SK-N-SH (cell line): ENCODE results near the gene MATN4. TPM values are rescaled to one million over a fixed set of nuclear protein-coding genes. Genes with fewer than 3 reads are reported as not detected.

Experiments
- CTCF ChIA-PET: fragments of 300-600, 350-600 bp; formaldehyde crosslinking; extraction: SDS; loops from one replicate; lab custom pipeline; 2021; lab: Yijun Ruan, JAX
- POLR2A ChIA-PET: fragments of 350-600 bp; sonication (Branson Sonifier 250); formaldehyde crosslinking; extraction: SDS; loops from one replicate; lab custom pipeline; 2020; ENCODE audit warnings: antibody characterized with exemption, inconsistent platforms; lab: Yijun Ruan, JAX
- DNase-seq: peaks from one replicate; pipeline ENCODE4 v3.0.0; 2012
- H2AFZ ChIP-seq: fragments of 200-600 bp; sonication (generic); 2 replicates; pipeline ENCODE4 v1.8.1; 2016; ENCODE audit warnings: antibody characterized with exemption, mild to moderate bottlenecking, low read depth
- H3F3A ChIP-seq: fragments of 200-600 bp; sonication (generic); replicated peaks from 2 replicates; pipeline ENCODE3; 2016; ENCODE audit warnings: antibody characterized with exemption, mild to moderate bottlenecking; ENCODE audit not compliant: insufficient read depth
- H3K27ac ChIP-seq, 2 experiments: fragments of 200-500 bp in 1 of 2; fragments of 200-600 bp in 1 of 2; sonication (Bioruptor generic) in 1 of 2; sonication (generic), shearing (Covaris generic) in 1 of 2; 2 replicates each; pipeline versions ENCODE4 v1.5.1 to v1.6.1; 2014 to 2016; ENCODE audit warnings: low read depth in 2 of 2, inconsistent platforms in 1 of 2, low read length in 1 of 2, mild to moderate bottlenecking in 1 of 2, mixed read lengths in 1 of 2
- H3K27me3 ChIP-seq: fragments of 200-600 bp; sonication (generic), shearing (Covaris generic); 2 replicates; pipeline ENCODE4 v1.6.1; 2016; ENCODE audit warnings: mixed run types; ENCODE audit not compliant: insufficient read depth
- H3K36me3 ChIP-seq, 2 experiments: fragments of 200-500 bp in 1 of 2; fragments of 200-600 bp in 1 of 2; sonication (Bioruptor generic) in 1 of 2; sonication (generic) in 1 of 2; replicated peaks in 1 of 2; 2 replicates each; pipeline versions ENCODE3 to v1.5.1; 2014 to 2016; ENCODE audit warnings: low read length in 1 of 2, mild to moderate bottlenecking in 1 of 2; ENCODE audit not compliant: insufficient read depth in 2 of 2, control insufficient read depth in 1 of 2
- H3K4me1 ChIP-seq, 2 experiments: fragments of 200-500 bp in 1 of 2; fragments of 200-600 bp in 1 of 2; sonication (Bioruptor generic) in 1 of 2; sonication (generic), shearing (Covaris generic) in 1 of 2; 2 replicates each; pipeline versions ENCODE4 v1.5.1 to v1.6.1; 2014 to 2016; ENCODE audit warnings: low read depth in 1 of 2, low read length in 1 of 2, mixed run types in 1 of 2; ENCODE audit not compliant: insufficient read depth in 2 of 2, control insufficient read depth in 1 of 2
- H3K4me2 ChIP-seq: fragments of 200-600 bp; sonication (generic), shearing (Covaris generic); 2 replicates; pipeline ENCODE4 v1.6.1; 2017; ENCODE audit warnings: mixed run types
- H3K4me3 ChIP-seq, 2 experiments: fragments of 200-500 bp in 1 of 2; fragments of 200-600 bp in 1 of 2; sonication (Bioruptor generic) in 1 of 2; sonication (generic), shearing (Covaris generic) in 1 of 2; 2 replicates each; pipeline versions ENCODE4 v1.5.1 to v1.8.1; 2014 to 2016; ENCODE audit warnings: low read depth in 2 of 2, inconsistent platforms in 1 of 2, low read length in 1 of 2, mild to moderate bottlenecking in 1 of 2, mixed read lengths in 1 of 2, moderate library complexity in 1 of 2
- H3K79me2 ChIP-seq: fragments of 200-600 bp; sonication (generic); 2 replicates; pipeline ENCODE4 v1.8.1; 2017; ENCODE audit warnings: mild to moderate bottlenecking; ENCODE audit not compliant: insufficient read depth
- H3K9ac ChIP-seq: fragments of 200-600 bp; sonication (generic); 2 replicates; pipeline ENCODE4 v1.6.1; 2017; ENCODE audit warnings: mixed run types
- H3K9me2 ChIP-seq: fragments of 200-600 bp; sonication (generic); 2 replicates; pipeline ENCODE4 v1.6.1; 2017; ENCODE audit warnings: mixed run types
- H3K9me3 ChIP-seq: fragments of 200-600 bp; sonication (generic); 2 replicates; pipeline ENCODE4 v1.6.1; 2017; ENCODE audit warnings: mixed run types, mild to moderate bottlenecking, moderate library complexity
- H4K20me1 ChIP-seq: fragments of 200-600 bp; sonication (generic); 2 replicates; pipeline ENCODE4 v1.6.1; 2017; ENCODE audit warnings: mild to moderate bottlenecking, mixed run types; ENCODE audit not compliant: insufficient read depth
- CHD2 ChIP-seq: fragments of 150-350 bp; IDR thresholded peaks from 2 replicates; pipeline ENCODE4 v1.6.1; 2018; ENCODE audit warnings: low read length; ENCODE audit not compliant: partially characterized antibody
- ELF1 ChIP-seq: IDR thresholded peaks from 2 replicates; pipeline ENCODE4 v1.4.0; 2012
- EP300 ChIP-seq, 2 experiments: IDR thresholded peaks; 2 replicates each; pipeline versions ENCODE4 v1.4.0 to v1.6.1; 2012; ENCODE audit warnings: borderline replicate concordance in 1 of 2, low read depth in 1 of 2, low read length in 1 of 2
- FOSL2 ChIP-seq: IDR thresholded peaks from 2 replicates; pipeline ENCODE4 v1.4.0; 2012; ENCODE audit warnings: low read depth, mild to moderate bottlenecking, moderate library complexity, borderline replicate concordance
- FOXJ3 ChIP-seq: sonication (generic); formaldehyde crosslinking; IDR thresholded peaks from 2 replicates; pipeline ENCODE4 v1.5.1; 2020; ENCODE audit warnings: mild to moderate bottlenecking, missing genetic modification reagents
- NFIC ChIP-seq: IDR thresholded peaks from 2 replicates; pipeline ENCODE4 v1.4.0; 2012; ENCODE audit warnings: borderline replicate concordance
- NRF1 ChIP-seq: IDR thresholded peaks from 2 replicates; pipeline ENCODE4 v1.6.1; 2012; ENCODE audit warnings: low read depth, mild to moderate bottlenecking, low read length
- POLR2AphosphoS5 ChIP-seq: IDR thresholded peaks from 2 replicates; pipeline ENCODE4 v1.6.1; 2012; ENCODE audit warnings: low read depth, low read length
- RCOR1 ChIP-seq: fragments of 150-350 bp; IDR thresholded peaks from 2 replicates; pipeline ENCODE4 v1.6.1; 2017; ENCODE audit warnings: antibody characterized with exemption, low read length
- TAF1 ChIP-seq: IDR thresholded peaks from 2 replicates; pipeline ENCODE4 v1.6.1; 2012; ENCODE audit warnings: low read depth, mild to moderate bottlenecking, low read length, moderate library complexity, borderline replicate concordance
- USF1 ChIP-seq: IDR thresholded peaks from 2 replicates; pipeline ENCODE4 v1.4.0; 2012; ENCODE audit warnings: low read depth, borderline replicate concordance
- YY1 ChIP-seq: IDR thresholded peaks from 2 replicates; pipeline ENCODE4 v1.4.0; 2012; ENCODE audit warnings: low read depth, mild to moderate bottlenecking
- WGBS: methylation state at CpG from one replicate; pipeline ENCODE4 v1.1.6; 2017; ENCODE audit warnings: low lambda C conversion rate; 5-methylcytosine and 5-hydroxymethylcytosine counted together
- polyA plus RNA-seq, 3 experiments: library from polyadenylated mRNA; depleted of rRNA; stranded (reverse); fragments of >200 nt; gene quantifications; 2 replicates each; pipeline ENCODE4 v1.2.3, GENCODE V29; 2012
- TF ChIP-seq, protein P1 (sequence below): IDR thresholded peaks from 2 replicates; pipeline ENCODE4; 2012

The MATN4 gene
- polyA plus RNA-seq, 1 of the 3 experiments (the other 2 are of a cell fraction): 0.16 TPM

DNA sequence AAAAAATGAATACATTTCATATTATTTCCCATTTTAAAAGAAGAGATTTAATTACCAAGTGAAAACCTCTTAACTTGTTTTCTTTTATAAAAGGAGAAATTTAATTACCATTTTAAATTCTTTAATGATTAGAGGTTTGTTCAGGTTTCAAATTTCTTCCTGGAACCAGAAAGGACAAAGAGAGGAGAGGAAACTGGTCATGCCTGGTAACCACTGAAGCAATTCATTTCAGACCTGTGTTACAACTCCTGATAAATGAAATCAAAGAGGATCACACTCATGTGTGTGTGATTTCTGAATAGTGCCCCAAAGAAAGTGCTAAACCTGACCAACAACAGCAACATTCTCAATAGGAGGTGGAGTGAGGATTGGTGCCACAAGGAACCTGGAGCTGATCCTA lies 41.1 kb downstream of the MATN4 start:
- H3K4me2 ChIP-seq: no peak overlapping the region
- no peak overlapping the region for H3K4me3 ChIP-seq
- no peaks in the 10 kb centered on the region for H3K9me2 ChIP-seq
- no peaks in the 10 kb centered on the region for H3K4me1 ChIP-seq
- no peaks in the 10 kb centered on the region for H3K9me3 ChIP-seq
- ChIA-PET CTCF (no interaction called here), POLR2A (no interaction called here)
- H3F3A ChIP-seq: no peaks in the 10 kb centered on the region
- no peaks in the 10 kb centered on the region for H3K79me2 ChIP-seq
- H4K20me1 ChIP-seq: no peaks in the 10 kb centered on the region
- no peak overlapping the region for H2AFZ ChIP-seq
- DNase-seq: no peak
- H3K36me3 ChIP-seq: no peaks in the 10 kb centered on the region
- peaks cover 7% of the 10 kb centered on the region; the same call in 1 of the 2 replicates for H3K27me3 ChIP-seq
- no peak overlapping the region for H3K27ac ChIP-seq
- TF ChIP-seq USF1: no peak
- no peak for TF ChIP-seq CHD2
- TF ChIP-seq YY1: no peak
- TF ChIP-seq FOSL2: no peak
- no peak overlapping the region for H3K9ac ChIP-seq

- peaks cover 35% of the 10 kb centered on the region for H3K27me3 ChIP-seq
- ChIA-PET CTCF (interaction anchor here (1.4 to 1.5 kb wide), 2 partner anchors 10 to 219 kb away, joined by 3 read pairs; no protein-coding TSS in a partner anchor), POLR2A (no interaction called here)
- WGBS: 2% methylated on average over 3 of the region's 3 CpGs
- no peak overlapping the region for H3K4me3 ChIP-seq
- no peaks in the 10 kb centered on the region for H3K4me1 ChIP-seq
- H3F3A ChIP-seq: no peaks in the 10 kb centered on the region
- H4K20me1 ChIP-seq: no peaks in the 10 kb centered on the region
- H3K9me3 ChIP-seq: no peaks in the 10 kb centered on the region
- no peak for DNase-seq
- TF ChIP-seq FOXJ3 (CRISPR knock-in tag) (no peak), POLR2AphosphoS5 (no peak), NFIC (no peak), TAF1 (no peak), FOSL2 (no peak), RCOR1 (no peak), EP300 (IDR thresholded peaks at IDR 0.05; ENCODE audit: borderline replicate concordance in 1 of 2, low read depth in 1 of 2, low read length in 1 of 2) (no peak), ELF1 (no peak), NRF1 (no peak)
- TF ChIP-seq, protein P1, sequence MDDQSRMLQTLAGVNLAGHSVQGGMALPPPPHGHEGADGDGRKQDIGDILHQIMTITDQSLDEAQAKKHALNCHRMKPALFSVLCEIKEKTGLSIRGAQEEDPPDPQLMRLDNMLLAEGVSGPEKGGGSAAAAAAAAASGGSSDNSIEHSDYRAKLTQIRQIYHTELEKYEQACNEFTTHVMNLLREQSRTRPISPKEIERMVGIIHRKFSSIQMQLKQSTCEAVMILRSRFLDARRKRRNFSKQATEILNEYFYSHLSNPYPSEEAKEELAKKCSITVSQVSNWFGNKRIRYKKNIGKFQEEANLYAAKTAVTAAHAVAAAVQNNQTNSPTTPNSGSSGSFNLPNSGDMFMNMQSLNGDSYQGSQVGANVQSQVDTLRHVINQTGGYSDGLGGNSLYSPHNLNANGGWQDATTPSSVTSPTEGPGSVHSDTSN: no peak
- no peak overlapping the region for H3K4me2 ChIP-seq
- H2AFZ ChIP-seq: no peak overlapping the region
- no peaks in the 10 kb centered on the region for H3K9me2 ChIP-seq
- no peaks in the 10 kb centered on the region for H3K36me3 ChIP-seq
- H3K79me2 ChIP-seq: no peaks in the 10 kb centered on the region
- H3K27ac ChIP-seq: no peak overlapping the region
- H3K9ac ChIP-seq: no peak overlapping the region
Measured at GRCh38 chr20:45263556-45264266, 44.4 kb downstream of the MATN4 start.
